H9 (cell line): ENCODE data around the gene PANX2. TPM values are rescaled to one million over a fixed set of nuclear protein-coding genes. Genes with fewer than 3 reads are reported as not detected.

Experiments used
- DNase-seq: peaks from one replicate; pipeline ENCODE4 v3.0.0-alpha.2; 2017
- H2AFZ ChIP-seq: one replicate; pipeline ENCODE4 v1.6.1; 2013; ENCODE audit warnings: mild to moderate bottlenecking, low read length, control low read depth, moderate library complexity
- H2AK5ac ChIP-seq: 2 replicates; pipeline ENCODE4 v1.6.1; 2013; ENCODE audit warnings: low read length, control low read depth, mixed read lengths; ENCODE audit not compliant: insufficient read length
- H2BK120ac ChIP-seq: one replicate; pipeline ENCODE4 v1.6.1; 2013; ENCODE audit warnings: low read depth, mild to moderate bottlenecking, low read length, control low read depth, inconsistent platforms; ENCODE audit not compliant: poor library complexity, severe bottlenecking
- H2BK12ac ChIP-seq: 2 replicates; pipeline ENCODE4 v1.6.1; 2013; ENCODE audit warnings: low read length, control low read depth, mixed read lengths, low read depth; ENCODE audit not compliant: insufficient read length
- H2BK15ac ChIP-seq: 2 replicates; pipeline ENCODE4 v1.6.1; 2013; ENCODE audit warnings: low read depth, low read length, control low read depth
- H2BK20ac ChIP-seq: one replicate; pipeline ENCODE4 v1.6.1; 2013; ENCODE audit warnings: low read depth, mild to moderate bottlenecking, low read length, control low read depth, inconsistent platforms; ENCODE audit not compliant: poor library complexity, severe bottlenecking
- H2BK5ac ChIP-seq: 2 replicates; pipeline ENCODE4 v1.6.1; 2013; ENCODE audit warnings: low read length, control low read depth, mixed read lengths; ENCODE audit not compliant: insufficient read length
- H3K14ac ChIP-seq: 2 replicates; pipeline ENCODE4 v1.6.1; 2013; ENCODE audit warnings: low read length, control low read depth; ENCODE audit not compliant: insufficient read depth
- H3K18ac ChIP-seq: 2 replicates; pipeline ENCODE4 v1.6.1; 2013; ENCODE audit warnings: low read depth, mild to moderate bottlenecking, mixed read lengths, low read length, control low read depth; ENCODE audit not compliant: insufficient read length
- H3K23ac ChIP-seq: 2 replicates; pipeline ENCODE4 v1.6.1; 2013; ENCODE audit warnings: low read length, control low read depth, mixed read lengths, low read depth; ENCODE audit not compliant: insufficient read length
- H3K23me2 ChIP-seq: 2 replicates; pipeline ENCODE4 v1.6.1; 2013; ENCODE audit warnings: low read depth, mild to moderate bottlenecking, mixed read lengths, low read length, control low read depth; ENCODE audit not compliant: insufficient read length, poor library complexity, severe bottlenecking
- H3K27ac ChIP-seq: 2 replicates; pipeline ENCODE4 v1.5.1; 2013; ENCODE audit warnings: low read length, control low read depth, mixed read lengths, low read depth; ENCODE audit not compliant: insufficient read length
- H3K27me3 ChIP-seq: 2 replicates; pipeline ENCODE4 v1.6.1; 2013; ENCODE audit warnings: low read length, control low read depth, inconsistent platforms; ENCODE audit not compliant: insufficient read depth
- H3K4ac ChIP-seq: 2 replicates; pipeline ENCODE4 v1.6.1; 2013; ENCODE audit warnings: low read depth, mild to moderate bottlenecking, control low read depth, inconsistent platforms, low read length, moderate library complexity
- H3K4me1 ChIP-seq: 2 replicates; pipeline ENCODE4 v1.6.1; 2013; ENCODE audit warnings: low read length, control low read depth, inconsistent platforms; ENCODE audit not compliant: insufficient read depth
- H3K4me2 ChIP-seq: 2 replicates; pipeline ENCODE4 v1.6.1; 2013; ENCODE audit warnings: low read length, control low read depth, mixed read lengths; ENCODE audit not compliant: insufficient read length, insufficient read depth
- H3K56ac ChIP-seq: 2 replicates; pipeline ENCODE4 v1.6.1; 2013; ENCODE audit warnings: low read depth, mild to moderate bottlenecking, mixed read lengths, low read length, control low read depth; ENCODE audit not compliant: insufficient read length
- H3K79me1 ChIP-seq: 2 replicates; pipeline ENCODE4 v1.6.1; 2013; ENCODE audit warnings: low read depth, mild to moderate bottlenecking, moderate library complexity, low read length, control low read depth, inconsistent platforms; ENCODE audit not compliant: insufficient read depth, poor library complexity, severe bottlenecking
- H3K79me2 ChIP-seq: 2 replicates; pipeline ENCODE4 v1.6.1; 2013; ENCODE audit warnings: low read length, control low read depth, inconsistent platforms; ENCODE audit not compliant: insufficient read depth
- H3K9ac ChIP-seq: 2 replicates; pipeline ENCODE4 v1.6.1; 2013; ENCODE audit warnings: low read length, control low read depth, mixed read lengths; ENCODE audit not compliant: insufficient read length; ENCODE audit errors: extremely low read depth
- H3K9me3 ChIP-seq: one replicate; pipeline ENCODE4 v1.6.1; 2013; ENCODE audit warnings: low read depth, low read length, inconsistent platforms; ENCODE audit not compliant: control insufficient read depth
- H3T11ph ChIP-seq: one replicate; pipeline ENCODE4 v1.6.1; 2013; ENCODE audit warnings: mild to moderate bottlenecking, low read length, control low read depth, inconsistent platforms
- H4K20me1 ChIP-seq: one replicate; pipeline ENCODE4 v1.6.1; 2013; ENCODE audit not compliant: control insufficient read depth, insufficient read length, insufficient read depth
- H4K5ac ChIP-seq: 2 replicates; pipeline ENCODE4 v1.6.1; 2013; ENCODE audit warnings: low read depth, mild to moderate bottlenecking, mixed read lengths, low read length, control low read depth; ENCODE audit not compliant: insufficient read length
- H4K8ac ChIP-seq: replicated peaks from 2 replicates; pipeline ENCODE4 v1.6.1; 2013; ENCODE audit warnings: low read length, control low read depth, mixed read lengths, low read depth; ENCODE audit not compliant: insufficient read length
- H4K91ac ChIP-seq: 2 replicates; pipeline ENCODE4 v1.6.1; 2013; ENCODE audit warnings: low read depth, mild to moderate bottlenecking, moderate library complexity, mixed read lengths, low read length, control low read depth; ENCODE audit not compliant: insufficient read length
- H3K27ac Mint-ChIP-seq, 3 experiments: 2 replicates in 2 of 3; 3 replicates in 1 of 3; pipeline ENCODE4 v1.8.0; 2020 to 2021; ENCODE audit warnings: mixed read lengths in 3 of 3, mild to moderate bottlenecking in 1 of 3, moderate library complexity in 1 of 3
- H3K27me3 Mint-ChIP-seq: 2 replicates; pipeline ENCODE4 v1.8.0; 2021; ENCODE audit warnings: low read depth, mild to moderate bottlenecking, moderate library complexity, mixed read lengths
- H3K36me3 Mint-ChIP-seq, 3 experiments: 2 replicates in 2 of 3; 3 replicates in 1 of 3; pipeline ENCODE4 v1.8.0; 2020 to 2021; ENCODE audit warnings: low read depth in 3 of 3, mixed read lengths in 3 of 3; ENCODE audit not compliant: insufficient read depth in 1 of 3
- H3K4me1 Mint-ChIP-seq, 2 experiments: 2 replicates each; pipeline ENCODE4 v1.8.0; 2020; ENCODE audit warnings: mixed read lengths in 2 of 2
- H3K4me3 Mint-ChIP-seq, 2 experiments: 2 replicates in 1 of 2; 3 replicates in 1 of 2; pipeline ENCODE4 v1.8.0; 2020 to 2021; ENCODE audit warnings: mild to moderate bottlenecking in 2 of 2, mixed read lengths in 2 of 2, moderate library complexity in 1 of 2
- H3K9me3 Mint-ChIP-seq, 2 experiments: 2 replicates in 1 of 2; 3 replicates in 1 of 2; pipeline ENCODE4 v1.8.0; 2020; ENCODE audit warnings: mild to moderate bottlenecking in 2 of 2, mixed read lengths in 2 of 2, moderate library complexity in 1 of 2
- WGBS: extraction: QIAGEN DNeasy Blood & Tissue Kit; methylation state at CpG from one replicate; pipeline ENCODE4 v1.1.7; 2013; ENCODE audit warnings: missing lambda C conversion rate, low lambda C conversion rate, mixed read lengths; ENCODE audit not compliant: insufficient read length; ENCODE audit errors: extremely low coverage; 5-methylcytosine and 5-hydroxymethylcytosine counted together
- total RNA-seq: library from RNA; stranded (reverse); gene quantifications from 2 replicates; pipeline ENCODE4 v1.2.1, GENCODE V29; 2021
- TF ChIP-seq, protein P1 (sequence below): fragments of 200-600 bp; sonication (generic); conservative IDR thresholded peaks from 3 replicates; pipeline ENCODE4 v1.8.0; 2021; ENCODE audit warnings: antibody characterized with exemption, mild to moderate bottlenecking

The PANX2 gene
- total RNA-seq, 1 experiment from 2014 or later: 8.0 TPM

DNA sequence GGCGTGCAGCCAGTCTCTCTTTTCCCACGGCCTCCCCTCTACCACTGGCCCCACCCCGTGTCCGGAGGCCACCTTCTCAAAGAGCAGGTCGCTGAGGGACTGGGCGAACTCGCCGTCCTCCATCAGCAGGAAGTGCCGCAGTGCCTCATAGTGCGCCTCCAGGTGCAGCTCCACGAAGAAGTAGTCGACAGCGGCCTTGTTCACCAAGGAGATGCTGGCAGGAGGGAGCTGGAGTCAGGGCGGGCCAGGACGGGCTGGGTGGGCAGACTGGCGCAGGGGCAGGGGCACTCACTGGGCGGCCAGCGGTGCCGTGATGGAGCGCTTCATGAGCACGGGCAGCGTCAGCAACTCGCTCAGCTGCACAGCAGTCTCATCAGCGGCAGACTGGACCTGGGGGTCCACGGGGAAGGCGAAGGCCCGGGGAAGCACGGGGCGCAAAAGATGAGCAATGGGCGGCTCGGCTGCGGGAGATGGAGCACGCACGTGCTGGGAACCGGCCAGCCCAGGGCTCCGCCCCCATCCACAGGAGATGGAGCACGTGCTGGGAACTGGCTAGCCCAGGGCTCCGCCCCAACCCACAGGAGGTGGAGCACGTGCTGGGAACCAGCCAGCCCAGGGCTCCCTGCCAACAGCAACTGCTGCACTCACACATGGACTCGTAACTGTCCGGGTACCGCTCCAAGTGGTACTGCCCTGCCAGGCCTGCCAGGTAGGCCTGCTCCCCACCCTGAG, 48.6 kb downstream of the PANX2 start:
- H2BK5ac ChIP-seq: no peak overlapping the region
- no CpG with 5 or more reads among the region's 42 CpGs for WGBS
- Mint-ChIP-seq H3K4me3 (no peak overlapping the region), H3K4me1 (peaks cover 5 to 9% of the 10 kb centered on the region in 2 experiments), H3K27me3 (no peaks in the 10 kb centered on the region), H3K27ac (peak overlapping the region in 1 of 3 experiments; percentile 81; a peak in 2 of 7 replicates), H3K9me3 (no peaks in the 10 kb centered on the region), H3K36me3 (peaks cover 20 to 79% (median 66%) of the 10 kb centered on the region in 3 experiments)
- H3K56ac ChIP-seq: no peak overlapping the region
- no peak overlapping the region for H3K27ac ChIP-seq
- H3K4me1 ChIP-seq: no peaks in the 10 kb centered on the region
- no peak overlapping the region for H4K91ac ChIP-seq
- no peak overlapping the region for H2AFZ ChIP-seq
- H4K20me1 ChIP-seq: peaks cover 3% of the 10 kb centered on the region
- H3K79me2 ChIP-seq: 0 out of 2 replicates have a peak, but pooled peaks cover 3% of the 10 kb centered on the region
- peak; percentile 77 for DNase-seq
- no peak overlapping the region for H2BK20ac ChIP-seq
- no peaks in the 10 kb centered on the region for H3K23me2 ChIP-seq
- no peaks in the 10 kb centered on the region for H3K27me3 ChIP-seq
- TF ChIP-seq, protein P1, sequence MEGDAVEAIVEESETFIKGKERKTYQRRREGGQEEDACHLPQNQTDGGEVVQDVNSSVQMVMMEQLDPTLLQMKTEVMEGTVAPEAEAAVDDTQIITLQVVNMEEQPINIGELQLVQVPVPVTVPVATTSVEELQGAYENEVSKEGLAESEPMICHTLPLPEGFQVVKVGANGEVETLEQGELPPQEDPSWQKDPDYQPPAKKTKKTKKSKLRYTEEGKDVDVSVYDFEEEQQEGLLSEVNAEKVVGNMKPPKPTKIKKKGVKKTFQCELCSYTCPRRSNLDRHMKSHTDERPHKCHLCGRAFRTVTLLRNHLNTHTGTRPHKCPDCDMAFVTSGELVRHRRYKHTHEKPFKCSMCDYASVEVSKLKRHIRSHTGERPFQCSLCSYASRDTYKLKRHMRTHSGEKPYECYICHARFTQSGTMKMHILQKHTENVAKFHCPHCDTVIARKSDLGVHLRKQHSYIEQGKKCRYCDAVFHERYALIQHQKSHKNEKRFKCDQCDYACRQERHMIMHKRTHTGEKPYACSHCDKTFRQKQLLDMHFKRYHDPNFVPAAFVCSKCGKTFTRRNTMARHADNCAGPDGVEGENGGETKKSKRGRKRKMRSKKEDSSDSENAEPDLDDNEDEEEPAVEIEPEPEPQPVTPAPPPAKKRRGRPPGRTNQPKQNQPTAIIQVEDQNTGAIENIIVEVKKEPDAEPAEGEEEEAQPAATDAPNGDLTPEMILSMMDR: no peak
- H3T11ph ChIP-seq: no peak overlapping the region
- H3K4ac ChIP-seq: no peak overlapping the region
- no peak overlapping the region for H3K9ac ChIP-seq
- H3K18ac ChIP-seq: no peak overlapping the region
- no peak overlapping the region for H3K14ac ChIP-seq
- no peaks in the 10 kb centered on the region for H3K79me1 ChIP-seq
- no peak overlapping the region for H2BK15ac ChIP-seq
- no peak overlapping the region for H2BK12ac ChIP-seq
- H2AK5ac ChIP-seq: no peak overlapping the region
- H3K23ac ChIP-seq: no peak overlapping the region
- H4K8ac ChIP-seq: no peak overlapping the region
- H3K4me2 ChIP-seq: no peak overlapping the region
- no peak overlapping the region for H2BK120ac ChIP-seq
- no peaks in the 10 kb centered on the region for H3K9me3 ChIP-seq
- no peak overlapping the region for H4K5ac ChIP-seq
